HFF-Myc (cell line): Measurements from ENCODE around the gene ZSWIM3.

Experiments used
- DNase-seq: peaks from one replicate; pipeline ENCODE4 v3.0.0-alpha.2; 2011; ENCODE audit warnings: low read depth; ENCODE audit errors: extremely low read depth
- H3K4me3 ChIP-seq: replicated peaks from 2 replicates; pipeline ENCODE4 v1.5.1; 2011; ENCODE audit warnings: low read depth, mild to moderate bottlenecking, control low read depth, low read length
- CTCF ChIP-seq: IDR thresholded peaks from 2 replicates; pipeline ENCODE4 v1.5.1; 2012; ENCODE audit warnings: mild to moderate bottlenecking, low read depth, low read length, control low read depth; ENCODE audit errors: missing control alignments

The ZSWIM3 gene

GRCh38 chr20:45919542-45920399 lies 62.4 kb downstream of the ZSWIM3 start:
- TF ChIP-seq CTCF = no peak
- DNase-seq = no peak
- no peak overlapping the region for H3K4me3 ChIP-seq

GRCh38 chr20:45920462-45921336 lies 63.3 kb downstream of the ZSWIM3 start:
- H3K4me3 ChIP-seq = no peak overlapping the region
- DNase-seq = no peak

GRCh38 chr20:45921337-45922189 lies 64.1 kb downstream of the ZSWIM3 start:
- no peak overlapping the region for H3K4me3 ChIP-seq
- no peak for DNase-seq
- no peak for TF ChIP-seq CTCF

More at GRCh38 chr20:45920462-45921336, 63.3 kb downstream of the ZSWIM3 start:
- TF ChIP-seq CTCF = no peak

- H3K4me3 ChIP-seq = no peak overlapping the region
- no peak for DNase-seq
- TF ChIP-seq CTCF = no peak
Measured at GRCh38 chr20:45924391-45925261, 67.2 kb downstream of the ZSWIM3 start.

- TF ChIP-seq CTCF = no peak
- no peak for DNase-seq
- no peak overlapping the region for H3K4me3 ChIP-seq
Measured at GRCh38 chr20:45925821-45926506, 68.5 kb downstream of the ZSWIM3 start.
